Measurements from ENCODE around the gene PID1.
"Not testable (repeated sequence)": the region's sequence is repeated elsewhere in the genome, so short reads cannot be mapped to it uniquely, and the experiment has no call there.

Gene PID1

GRCh38 chr2:229084447-229084846 is 186.6 kb downstream of the PID1 start:
- no peak overlapping the region for H3K4me3 ChIP-seq (ENCODE audit: low read depth, low read length)
- H3K27me3 ChIP-seq (replicated peaks), result no peaks in the 10 kb centered on the region
- no peak for TF ChIP-seq CTCF (IDR thresholded peaks at IDR 0.05; ENCODE audit: low read depth, low read length, missing control alignments)
- H3K27ac ChIP-seq, result no peak overlapping the region
- in situ Hi-C loops (cut with HindIII; ENCODE audit: low pct_ligation_motif_present, low sequenced_read_pairs), result no loop called here
- DNase-seq, result no peak
- no peaks in the 10 kb centered on the region for H3K36me3 ChIP-seq (replicated peaks)

GRCh38 chr2:229083606-229084340 is 187.3 kb downstream of the PID1 start:
- no peaks in the 10 kb centered on the region for H3K36me3 ChIP-seq (replicated peaks)
- H3K27me3 ChIP-seq (replicated peaks), result no peaks in the 10 kb centered on the region
- TF ChIP-seq CTCF (IDR thresholded peaks at IDR 0.05; ENCODE audit: low read depth, low read length, missing control alignments), result no peak
- no peak overlapping the region for H3K27ac ChIP-seq
- no peak for DNase-seq
- H3K4me3 ChIP-seq (ENCODE audit: low read depth, low read length), result no peak overlapping the region
- in situ Hi-C loops (cut with HindIII; ENCODE audit: low pct_ligation_motif_present, low sequenced_read_pairs), result no loop called here

GRCh38 chr2:229081411-229081810 is 189.7 kb downstream of the PID1 start:
- no peak for DNase-seq
- no peak for TF ChIP-seq CTCF (IDR thresholded peaks at IDR 0.05; ENCODE audit: low read depth, low read length, missing control alignments)
- in situ Hi-C loops (cut with HindIII; ENCODE audit: low pct_ligation_motif_present, low sequenced_read_pairs), result no loop called here

GRCh38 chr2:229080172-229080571 is 190.9 kb downstream of the PID1 start:
- in situ Hi-C loops (cut with HindIII; ENCODE audit: low pct_ligation_motif_present, low sequenced_read_pairs), result no loop called here
- Histone ChIP-seq H3K4me3 (ENCODE audit: low read depth, low read length) (no peak overlapping the region), H3K27me3 (replicated peaks) (no peaks in the 10 kb centered on the region), H3K36me3 (replicated peaks) (no peaks in the 10 kb centered on the region), H3K27ac (no peak overlapping the region)
- DNase-seq, result no peak
- no peak for TF ChIP-seq CTCF (IDR thresholded peaks at IDR 0.05; ENCODE audit: low read depth, low read length, missing control alignments)

More at GRCh38 chr2:229081411-229081810, 189.7 kb downstream of the PID1 start:
- no peak overlapping the region for H3K4me3 ChIP-seq (ENCODE audit: low read depth, low read length)
- no peaks in the 10 kb centered on the region for H3K27me3 ChIP-seq (replicated peaks)
- H3K36me3 ChIP-seq (replicated peaks), result no peaks in the 10 kb centered on the region
- H3K27ac ChIP-seq, result no peak overlapping the region

GRCh38 chr2:229076886-229077285 is 194.2 kb downstream of the PID1 start:
- H3K36me3 ChIP-seq (replicated peaks); in situ Hi-C loops (cut with HindIII; ENCODE audit: low pct_ligation_motif_present, low sequenced_read_pairs); DNase-seq; H3K27me3 ChIP-seq (replicated peaks); H3K27ac ChIP-seq; H3K4me3 ChIP-seq (ENCODE audit: low read depth, low read length): not testable (repeated sequence)

GRCh38 chr2:229073935-229074334 is 197.2 kb downstream of the PID1 start:
- DNase-seq, result no peak
- no peaks in the 10 kb centered on the region for H3K36me3 ChIP-seq (replicated peaks)
- TF ChIP-seq CTCF (IDR thresholded peaks at IDR 0.05; ENCODE audit: low read depth, low read length, missing control alignments), result no peak
- in situ Hi-C loops (cut with HindIII; ENCODE audit: low pct_ligation_motif_present, low sequenced_read_pairs), result no loop called here
- no peak overlapping the region for H3K4me3 ChIP-seq (ENCODE audit: low read depth, low read length)
- H3K27me3 ChIP-seq (replicated peaks), result no peaks in the 10 kb centered on the region
- no peak overlapping the region for H3K27ac ChIP-seq
